Measurements from ENCODE around the gene HOXB7.

- no peak for TF ChIP-seq CTCF (conservative IDR thresholded peaks at IDR 0.05)
- TF ChIP-seq EZH2 (IDR thresholded peaks at IDR 0.05; ENCODE audit: low read depth) = no peak
Measured at GRCh38 chr17:48571826-48572417, 38.9 kb downstream of the HOXB7 start.
